HEK293 (cell line): ENCODE results near the gene EDIL3.

Experiments
- CTCF ChIA-PET: fragments of 350-600 bp; formaldehyde crosslinking; extraction: SDS; loops from one replicate; lab custom pipeline; 2021; ENCODE audit warnings: antibody characterized with exemption; lab: Yijun Ruan, JAX
- POLR2A ChIA-PET: fragments of 300-600 bp; formaldehyde crosslinking; extraction: SDS; loops from one replicate; lab custom pipeline; 2020; ENCODE audit warnings: antibody characterized with exemption, inconsistent platforms; lab: Yijun Ruan, JAX
- H3K27ac ChIP-seq: fragments of 200-500 bp; sonication (Bioruptor generic); 2 replicates; pipeline ENCODE4 v1.5.1; 2014; ENCODE audit warnings: low read depth, low read length, control low read depth, inconsistent platforms; ENCODE audit errors: extremely low read depth
- H3K36me3 ChIP-seq, 2 experiments: fragments of 200-500 bp in 1 of 2; sonication (Bioruptor generic) in 1 of 2; 1 replicate in 1 of 2; 2 replicates in 1 of 2; pipeline ENCODE4 v1.5.1; 2014 to 2017; ENCODE audit warnings: inconsistent platforms in 2 of 2, low read length in 2 of 2; ENCODE audit not compliant: control insufficient read depth in 2 of 2, insufficient read depth in 1 of 2
- H3K4me1 ChIP-seq: fragments of 200-500 bp; sonication (Bioruptor generic); 2 replicates; pipeline ENCODE4 v1.5.1; 2014; ENCODE audit warnings: mild to moderate bottlenecking, low read length, inconsistent platforms; ENCODE audit not compliant: control insufficient read depth, insufficient read depth
- H3K4me3 ChIP-seq: 2 replicates; pipeline ENCODE4 v1.5.1; 2011; ENCODE audit warnings: low read depth, mild to moderate bottlenecking, control low read depth, low read length, moderate library complexity
- H3K9me3 ChIP-seq: fragments of 200-500 bp; sonication (Bioruptor generic); 2 replicates; pipeline ENCODE4 v1.5.1; 2014; ENCODE audit warnings: low read depth, low read length, inconsistent platforms; ENCODE audit not compliant: control insufficient read depth, insufficient read depth
- KLF1 ChIP-seq: fragments of 450-650 bp; formaldehyde crosslinking; IDR thresholded peaks from 2 replicates; pipeline ENCODE4 v1.5.1; 2016; ENCODE audit warnings: missing biosample characterization, missing genetic modification characterization
- SCRT1 ChIP-seq: fragments of 450-650 bp; formaldehyde crosslinking; IDR thresholded peaks from 2 replicates; pipeline ENCODE4 v1.5.1; 2016; ENCODE audit warnings: missing biosample characterization, missing genetic modification characterization, borderline replicate concordance
- SP7 ChIP-seq: fragments of 450-650 bp; formaldehyde crosslinking; IDR thresholded peaks from 2 replicates; pipeline ENCODE4 v1.5.1; 2016; ENCODE audit warnings: missing biosample characterization, missing genetic modification characterization
- YY2 ChIP-seq: fragments of 450-650 bp; formaldehyde crosslinking; IDR thresholded peaks from 2 replicates; pipeline ENCODE4 v1.5.1; 2016; ENCODE audit warnings: missing biosample characterization, missing genetic modification characterization
- ZBTB1 ChIP-seq: fragments of 450-650 bp; formaldehyde crosslinking; IDR thresholded peaks from 2 replicates; pipeline ENCODE4 v1.5.1; 2016; ENCODE audit warnings: missing biosample characterization, missing genetic modification characterization
- ZNF138 ChIP-seq: fragments of 450-650 bp; formaldehyde crosslinking; IDR thresholded peaks from 2 replicates; pipeline ENCODE4 v1.5.1; 2016; ENCODE audit warnings: missing biosample characterization, missing genetic modification characterization, borderline replicate concordance
- ZNF214 ChIP-seq: fragments of 450-650 bp; formaldehyde crosslinking; IDR thresholded peaks from 2 replicates; pipeline ENCODE4 v1.5.1; 2017; ENCODE audit warnings: missing biosample characterization, mild to moderate bottlenecking, missing genetic modification characterization, borderline replicate concordance
- ZNF248 ChIP-seq: fragments of 450-650 bp; formaldehyde crosslinking; IDR thresholded peaks from 2 replicates; pipeline ENCODE4 v1.5.1; 2017; ENCODE audit warnings: missing biosample characterization, missing genetic modification characterization
- ZNF311 ChIP-seq: fragments of 450-650 bp; formaldehyde crosslinking; IDR thresholded peaks from 2 replicates; pipeline ENCODE4 v1.5.1; 2017; ENCODE audit warnings: missing biosample characterization, missing genetic modification characterization, borderline replicate concordance
- ZNF416 ChIP-seq: fragments of 450-650 bp; formaldehyde crosslinking; IDR thresholded peaks from 2 replicates; pipeline ENCODE4 v1.5.1; 2016; ENCODE audit warnings: missing biosample characterization, missing genetic modification characterization
- ZNF501 ChIP-seq: fragments of 450-650 bp; formaldehyde crosslinking; IDR thresholded peaks from 2 replicates; pipeline ENCODE4 v1.5.1; 2016; ENCODE audit warnings: missing biosample characterization, missing genetic modification characterization
- ZNF555 ChIP-seq: fragments of 450-650 bp; formaldehyde crosslinking; conservative IDR thresholded peaks from 2 replicates; pipeline ENCODE4 v1.5.1; 2017; ENCODE audit warnings: missing biosample characterization, mild to moderate bottlenecking, missing genetic modification characterization, inconsistent platforms
- ZNF610 ChIP-seq: fragments of 450-650 bp; formaldehyde crosslinking; IDR thresholded peaks from 2 replicates; pipeline ENCODE4 v1.5.1; 2016; ENCODE audit warnings: missing biosample characterization, missing genetic modification characterization, borderline replicate concordance
- ZNF707 ChIP-seq: fragments of 450-650 bp; formaldehyde crosslinking; IDR thresholded peaks from 2 replicates; pipeline ENCODE4 v1.5.1; 2016; ENCODE audit warnings: missing biosample characterization, missing genetic modification characterization
- ZSCAN23 ChIP-seq: fragments of 450-650 bp; formaldehyde crosslinking; IDR thresholded peaks from 2 replicates; pipeline ENCODE4 v1.5.1; 2016; ENCODE audit warnings: missing biosample characterization, missing genetic modification characterization
- TF ChIP-seq, protein P1 (sequence below): fragments of 450-650 bp; formaldehyde crosslinking; IDR thresholded peaks from 2 replicates; pipeline ENCODE4 v1.5.1; 2016; ENCODE audit warnings: missing biosample characterization, missing genetic modification characterization
- TF ChIP-seq, protein P2 (sequence below): fragments of 450-650 bp; formaldehyde crosslinking; optimal IDR thresholded peaks from 2 replicates; pipeline ENCODE3; 2016; ENCODE audit warnings: missing biosample characterization, mild to moderate bottlenecking, missing genetic modification characterization
- TF ChIP-seq, protein P3 (sequence below): fragments of 450-650 bp; formaldehyde crosslinking; IDR thresholded peaks from 2 replicates; pipeline ENCODE4; 2016; ENCODE audit warnings: missing biosample characterization, missing genetic modification characterization
- TF ChIP-seq, protein P4 (sequence below): fragments of 450-650 bp; formaldehyde crosslinking; IDR thresholded peaks from 2 replicates; pipeline ENCODE4 v1.5.1; 2017; ENCODE audit warnings: missing biosample characterization, missing genetic modification characterization
- TF ChIP-seq, protein P5 (sequence below): fragments of 450-650 bp; formaldehyde crosslinking; IDR thresholded peaks from 2 replicates; pipeline ENCODE4 v1.5.1; 2016; ENCODE audit warnings: missing biosample characterization, missing genetic modification characterization
- TF ChIP-seq, protein P6 (sequence below): fragments of 450-650 bp; formaldehyde crosslinking; IDR thresholded peaks from 2 replicates; pipeline ENCODE4 v1.5.1; 2016; ENCODE audit warnings: missing biosample characterization, missing genetic modification characterization

EDIL3 gene

DNA sequence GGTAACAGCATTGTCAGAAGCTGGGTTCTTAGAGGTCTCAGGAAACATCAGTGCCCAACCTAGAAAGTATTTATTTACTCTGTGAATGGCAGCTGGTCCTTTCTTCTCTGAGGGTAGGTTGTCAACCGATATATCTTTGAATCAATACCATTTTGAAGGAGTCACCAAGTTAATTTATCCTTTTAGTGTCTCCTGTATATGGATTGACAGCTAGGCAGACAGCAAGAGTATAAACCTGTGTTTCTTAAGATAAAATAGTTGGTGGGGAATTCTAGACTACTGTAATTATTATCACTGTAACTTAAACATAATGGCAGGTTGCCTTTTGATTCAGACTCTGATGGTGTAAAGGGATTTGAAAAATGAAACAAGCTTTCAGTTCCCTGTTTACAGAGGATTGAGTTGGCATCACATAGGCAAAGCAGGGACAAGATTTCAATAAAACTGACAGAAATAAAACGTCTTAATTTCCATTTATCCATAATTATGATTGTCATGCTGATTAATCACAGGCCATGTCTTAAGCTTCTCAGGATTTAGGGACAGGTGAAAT is 473.2 kb downstream of the EDIL3 start (continued):
- TF ChIP-seq ZNF214 (tag by site-specific recombination) (no peak), ZNF138 (no peak), YY2 (tag by site-specific recombination) (no peak), KLF1 (tag by site-specific recombination) (no peak)
- TF ChIP-seq, protein P1, sequence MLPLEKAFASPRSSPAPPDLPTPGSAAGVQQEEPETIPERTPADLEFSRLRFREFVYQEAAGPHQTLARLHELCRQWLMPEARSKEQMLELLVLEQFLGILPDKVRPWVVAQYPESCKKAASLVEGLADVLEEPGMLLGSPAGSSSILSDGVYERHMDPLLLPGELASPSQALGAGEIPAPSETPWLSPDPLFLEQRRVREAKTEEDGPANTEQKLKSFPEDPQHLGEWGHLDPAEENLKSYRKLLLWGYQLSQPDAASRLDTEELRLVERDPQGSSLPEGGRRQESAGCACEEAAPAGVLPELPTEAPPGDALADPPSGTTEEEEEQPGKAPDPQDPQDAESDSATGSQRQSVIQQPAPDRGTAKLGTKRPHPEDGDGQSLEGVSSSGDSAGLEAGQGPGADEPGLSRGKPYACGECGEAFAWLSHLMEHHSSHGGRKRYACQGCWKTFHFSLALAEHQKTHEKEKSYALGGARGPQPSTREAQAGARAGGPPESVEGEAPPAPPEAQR (tag by site-specific recombination) = no peak
- TF ChIP-seq, protein P2, sequence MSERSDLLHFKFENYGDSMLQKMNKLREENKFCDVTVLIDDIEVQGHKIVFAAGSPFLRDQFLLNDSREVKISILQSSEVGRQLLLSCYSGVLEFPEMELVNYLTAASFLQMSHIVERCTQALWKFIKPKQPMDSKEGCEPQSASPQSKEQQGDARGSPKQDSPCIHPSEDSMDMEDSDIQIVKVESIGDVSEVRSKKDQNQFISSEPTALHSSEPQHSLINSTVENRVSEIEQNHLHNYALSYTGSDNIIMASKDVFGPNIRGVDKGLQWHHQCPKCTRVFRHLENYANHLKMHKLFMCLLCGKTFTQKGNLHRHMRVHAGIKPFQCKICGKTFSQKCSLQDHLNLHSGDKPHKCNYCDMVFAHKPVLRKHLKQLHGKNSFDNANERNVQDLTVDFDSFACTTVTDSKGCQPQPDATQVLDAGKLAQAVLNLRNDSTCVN = no peak

DNA sequence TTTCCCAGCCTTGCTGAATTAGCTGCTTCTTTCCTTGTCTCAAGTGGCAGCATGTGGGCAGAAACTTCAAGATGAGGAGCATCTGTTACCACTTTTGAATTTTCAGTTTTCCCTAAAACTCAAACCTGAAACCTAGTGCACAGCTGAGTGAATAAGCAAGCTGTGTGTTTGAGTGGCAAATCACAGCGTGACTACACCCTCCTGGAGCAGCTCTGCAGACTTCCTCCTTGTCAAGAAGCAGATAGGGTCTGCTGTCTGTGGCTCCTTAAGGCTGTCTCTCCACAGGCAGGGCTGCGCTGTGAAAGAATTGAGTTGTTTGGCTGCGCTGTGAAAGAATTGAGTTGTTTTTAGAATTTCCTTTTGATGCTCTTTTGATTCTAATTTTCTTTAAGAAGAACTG is 484.4 kb downstream of the EDIL3 start:
- no peak overlapping the region for H3K27ac ChIP-seq
- TF ChIP-seq, protein P3, sequence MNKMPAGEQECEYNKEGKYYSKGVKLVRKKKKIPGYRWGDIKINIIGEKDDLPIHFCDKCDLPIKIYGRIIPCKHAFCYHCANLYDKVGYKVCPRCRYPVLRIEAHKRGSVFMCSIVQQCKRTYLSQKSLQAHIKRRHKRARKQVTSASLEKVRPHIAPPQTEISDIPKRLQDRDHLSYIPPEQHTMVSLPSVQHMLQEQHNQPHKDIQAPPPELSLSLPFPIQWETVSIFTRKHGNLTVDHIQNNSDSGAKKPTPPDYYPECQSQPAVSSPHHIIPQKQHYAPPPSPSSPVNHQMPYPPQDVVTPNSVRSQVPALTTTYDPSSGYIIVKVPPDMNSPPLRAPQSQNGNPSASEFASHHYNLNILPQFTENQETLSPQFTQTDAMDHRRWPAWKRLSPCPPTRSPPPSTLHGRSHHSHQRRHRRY (tag by site-specific recombination) = no peak
- TF ChIP-seq ZNF501 (tag by site-specific recombination) (no peak), ZNF707 (tag by site-specific recombination) (no peak), ZNF311 (tag by site-specific recombination) (no peak), ZNF416 (no peak), ZBTB1 (no peak), KLF1 (tag by site-specific recombination) (no peak), ZNF248 (tag by site-specific recombination) (no peak), ZSCAN23 (no peak), ZNF555 (tag by site-specific recombination) (no peak), SCRT1 (tag by site-specific recombination) (no peak), SP7 (tag by site-specific recombination) (no peak), ZNF610 (tag by site-specific recombination) (no peak)
- TF ChIP-seq, protein P4, sequence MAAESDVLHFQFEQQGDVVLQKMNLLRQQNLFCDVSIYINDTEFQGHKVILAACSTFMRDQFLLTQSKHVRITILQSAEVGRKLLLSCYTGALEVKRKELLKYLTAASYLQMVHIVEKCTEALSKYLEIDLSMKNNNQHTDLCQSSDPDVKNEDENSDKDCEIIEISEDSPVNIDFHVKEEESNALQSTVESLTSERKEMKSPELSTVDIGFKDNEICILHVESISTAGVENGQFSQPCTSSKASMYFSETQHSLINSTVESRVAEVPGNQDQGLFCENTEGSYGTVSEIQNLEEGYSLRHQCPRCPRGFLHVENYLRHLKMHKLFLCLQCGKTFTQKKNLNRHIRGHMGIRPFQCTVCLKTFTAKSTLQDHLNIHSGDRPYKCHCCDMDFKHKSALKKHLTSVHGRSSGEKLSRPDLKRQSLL (tag by site-specific recombination) = no peak
- TF ChIP-seq, protein P5, sequence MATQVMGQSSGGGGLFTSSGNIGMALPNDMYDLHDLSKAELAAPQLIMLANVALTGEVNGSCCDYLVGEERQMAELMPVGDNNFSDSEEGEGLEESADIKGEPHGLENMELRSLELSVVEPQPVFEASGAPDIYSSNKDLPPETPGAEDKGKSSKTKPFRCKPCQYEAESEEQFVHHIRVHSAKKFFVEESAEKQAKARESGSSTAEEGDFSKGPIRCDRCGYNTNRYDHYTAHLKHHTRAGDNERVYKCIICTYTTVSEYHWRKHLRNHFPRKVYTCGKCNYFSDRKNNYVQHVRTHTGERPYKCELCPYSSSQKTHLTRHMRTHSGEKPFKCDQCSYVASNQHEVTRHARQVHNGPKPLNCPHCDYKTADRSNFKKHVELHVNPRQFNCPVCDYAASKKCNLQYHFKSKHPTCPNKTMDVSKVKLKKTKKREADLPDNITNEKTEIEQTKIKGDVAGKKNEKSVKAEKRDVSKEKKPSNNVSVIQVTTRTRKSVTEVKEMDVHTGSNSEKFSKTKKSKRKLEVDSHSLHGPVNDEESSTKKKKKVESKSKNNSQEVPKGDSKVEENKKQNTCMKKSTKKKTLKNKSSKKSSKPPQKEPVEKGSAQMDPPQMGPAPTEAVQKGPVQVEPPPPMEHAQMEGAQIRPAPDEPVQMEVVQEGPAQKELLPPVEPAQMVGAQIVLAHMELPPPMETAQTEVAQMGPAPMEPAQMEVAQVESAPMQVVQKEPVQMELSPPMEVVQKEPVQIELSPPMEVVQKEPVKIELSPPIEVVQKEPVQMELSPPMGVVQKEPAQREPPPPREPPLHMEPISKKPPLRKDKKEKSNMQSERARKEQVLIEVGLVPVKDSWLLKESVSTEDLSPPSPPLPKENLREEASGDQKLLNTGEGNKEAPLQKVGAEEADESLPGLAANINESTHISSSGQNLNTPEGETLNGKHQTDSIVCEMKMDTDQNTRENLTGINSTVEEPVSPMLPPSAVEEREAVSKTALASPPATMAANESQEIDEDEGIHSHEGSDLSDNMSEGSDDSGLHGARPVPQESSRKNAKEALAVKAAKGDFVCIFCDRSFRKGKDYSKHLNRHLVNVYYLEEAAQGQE (tag by site-specific recombination) = no peak
- TF ChIP-seq, protein P6, sequence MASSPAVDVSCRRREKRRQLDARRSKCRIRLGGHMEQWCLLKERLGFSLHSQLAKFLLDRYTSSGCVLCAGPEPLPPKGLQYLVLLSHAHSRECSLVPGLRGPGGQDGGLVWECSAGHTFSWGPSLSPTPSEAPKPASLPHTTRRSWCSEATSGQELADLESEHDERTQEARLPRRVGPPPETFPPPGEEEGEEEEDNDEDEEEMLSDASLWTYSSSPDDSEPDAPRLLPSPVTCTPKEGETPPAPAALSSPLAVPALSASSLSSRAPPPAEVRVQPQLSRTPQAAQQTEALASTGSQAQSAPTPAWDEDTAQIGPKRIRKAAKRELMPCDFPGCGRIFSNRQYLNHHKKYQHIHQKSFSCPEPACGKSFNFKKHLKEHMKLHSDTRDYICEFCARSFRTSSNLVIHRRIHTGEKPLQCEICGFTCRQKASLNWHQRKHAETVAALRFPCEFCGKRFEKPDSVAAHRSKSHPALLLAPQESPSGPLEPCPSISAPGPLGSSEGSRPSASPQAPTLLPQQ = no peak
- TF ChIP-seq, all 188 proteins: peak for 0
- POLR2A ChIA-PET = no interaction called here
- no peaks in the 10 kb centered on the region for H3K9me3 ChIP-seq
- no peaks in the 10 kb centered on the region for H3K36me3 ChIP-seq
- H3K4me1 ChIP-seq = no peaks in the 10 kb centered on the region
- CTCF ChIA-PET = no interaction called here
- H3K4me3 ChIP-seq = no peak overlapping the region
